ENCODE data around the gene KCND2.

GRCh38 chr7:120272701-120273475 is at the start of gene KCND2:
- no peak for TF ChIP-seq EZH2phosphoT487 (IDR thresholded peaks at IDR 0.05; ENCODE audit: borderline replicate concordance, low read length)
- no peak for TF ChIP-seq CTCF (IDR thresholded peaks at IDR 0.05; ENCODE audit: low read depth, low read length, poor library complexity, severe bottlenecking)

Data from DOHH2 (cell line).